SU-DHL-6 (cell line): Measurements from ENCODE around the gene LRFN2.

Experiments used
- H2AFZ ChIP-seq: fragments of 200-600 bp; sonication (generic); 2 replicates; pipeline ENCODE4 v1.6.1; 2014; ENCODE audit warnings: low read depth, mild to moderate bottlenecking, moderate library complexity, mixed read lengths, antibody characterized with exemption, low read length; ENCODE audit not compliant: severe bottlenecking
- H3F3A ChIP-seq: fragments of 200-600 bp; shearing (Covaris generic); 2 replicates; pipeline ENCODE4 v1.6.0; 2016; ENCODE audit warnings: antibody characterized with exemption, mild to moderate bottlenecking; ENCODE audit not compliant: insufficient read depth
- H3K27ac ChIP-seq: fragments of 200-600 bp; sonication (generic); 2 replicates; pipeline ENCODE4 v1.5.1; 2016; ENCODE audit warnings: low read depth, mild to moderate bottlenecking, low read length, moderate library complexity, mixed read lengths
- H3K27me3 ChIP-seq: fragments of 200-600 bp; sonication (generic), shearing (Covaris generic); 2 replicates; pipeline ENCODE4 v1.6.0; 2014; ENCODE audit warnings: mild to moderate bottlenecking, low read length
- H3K36me3 ChIP-seq: fragments of 200-600 bp; sonication (generic); 2 replicates; pipeline ENCODE4 v1.6.1; 2014; ENCODE audit warnings: mild to moderate bottlenecking, low read length, mixed read lengths
- H3K4me2 ChIP-seq: fragments of 300-600, 200-600 bp; shearing (Covaris generic), sonication (generic); 2 replicates; pipeline ENCODE4 v1.6.0; 2014; ENCODE audit warnings: low read length, low read depth, mild to moderate bottlenecking; ENCODE audit not compliant: poor library complexity, severe bottlenecking
- H3K4me3 ChIP-seq: fragments of 200-600 bp; sonication (generic); 2 replicates; pipeline ENCODE4 v1.5.1; 2014; ENCODE audit warnings: antibody characterized with exemption, low read length, mild to moderate bottlenecking, mixed read lengths; ENCODE audit not compliant: insufficient read depth, poor library complexity, severe bottlenecking
- H3K79me2 ChIP-seq: fragments of 200-600 bp; sonication (generic); 2 replicates; pipeline ENCODE4 v1.6.1; 2014; ENCODE audit warnings: mild to moderate bottlenecking, low read length, moderate library complexity; ENCODE audit not compliant: insufficient read depth
- H3K9ac ChIP-seq: fragments of 200-600 bp; sonication (generic); 2 replicates; pipeline ENCODE4 v1.7.0; 2014; ENCODE audit warnings: mild to moderate bottlenecking, low read length
- H3K9me2 ChIP-seq: fragments of 200-600 bp; sonication (generic); replicated peaks from 2 replicates; pipeline ENCODE4 v1.6.1; 2014; ENCODE audit warnings: low read length; ENCODE audit not compliant: insufficient read depth
- H3K9me3 ChIP-seq: fragments of 200-600 bp; sonication (generic); 2 replicates; pipeline ENCODE4 v1.6.1; 2014; ENCODE audit warnings: low read length, mixed read lengths; ENCODE audit not compliant: insufficient read depth
- H4K20me1 ChIP-seq: fragments of 200-600 bp; sonication (generic); 2 replicates; pipeline ENCODE4 v1.6.1; 2014; ENCODE audit warnings: low read depth, mild to moderate bottlenecking, antibody characterized with exemption, low read length, moderate library complexity, mixed read lengths
- EZH2phosphoT487 ChIP-seq: fragments of 200-600 bp; sonication (generic), shearing (Covaris generic); conservative IDR thresholded peaks from 2 replicates; pipeline ENCODE4 v1.6.1; 2018; ENCODE audit warnings: mild to moderate bottlenecking, antibody characterized with exemption, low read length, moderate library complexity, mixed read lengths
- TF ChIP-seq, protein P1 (sequence below): fragments of 200-600 bp; sonication (generic); IDR thresholded peaks from one replicate; pipeline ENCODE4 v1.5.1; 2017; ENCODE audit warnings: antibody characterized with exemption, mild to moderate bottlenecking, low read length, moderate library complexity; ENCODE audit not compliant: insufficient read depth, poor library complexity, severe bottlenecking

LRFN2 gene

DNA sequence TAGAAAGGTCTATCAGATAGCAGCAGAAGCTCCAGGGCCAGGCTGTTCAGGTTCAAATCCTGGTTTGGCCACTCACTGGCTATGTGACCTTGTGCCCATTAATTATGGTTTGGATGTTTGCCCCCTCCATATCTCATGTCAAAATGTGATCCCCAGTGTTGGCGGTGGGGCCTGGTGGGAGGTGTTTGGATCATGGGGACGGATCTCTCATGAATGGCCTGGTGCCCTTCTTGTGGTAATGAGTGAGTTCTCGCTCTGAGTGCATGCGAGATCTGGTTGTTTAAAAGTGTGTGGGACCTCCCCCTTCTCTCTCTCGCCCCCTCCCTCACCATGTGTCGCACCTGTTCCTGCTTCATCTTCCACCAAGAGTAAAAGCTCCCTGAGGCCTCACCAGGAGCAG is 240.9 kb downstream of the LRFN2 start:
- H3K79me2 ChIP-seq, result no peaks in the 10 kb centered on the region
- no peak overlapping the region for H3K4me3 ChIP-seq
- H3K36me3 ChIP-seq, result no peaks in the 10 kb centered on the region
- no peaks in the 10 kb centered on the region for H3K9me3 ChIP-seq
- H3K9me2 ChIP-seq, result no peaks in the 10 kb centered on the region
- H2AFZ ChIP-seq, result no peak overlapping the region
- no peaks in the 10 kb centered on the region for H4K20me1 ChIP-seq
- H3K27me3 ChIP-seq, result no peaks in the 10 kb centered on the region
- H3F3A ChIP-seq, result no peaks in the 10 kb centered on the region
- H3K4me2 ChIP-seq, result no peak overlapping the region
- H3K27ac ChIP-seq, result no peak overlapping the region
- no peak overlapping the region for H3K9ac ChIP-seq
- TF ChIP-seq, protein P1, sequence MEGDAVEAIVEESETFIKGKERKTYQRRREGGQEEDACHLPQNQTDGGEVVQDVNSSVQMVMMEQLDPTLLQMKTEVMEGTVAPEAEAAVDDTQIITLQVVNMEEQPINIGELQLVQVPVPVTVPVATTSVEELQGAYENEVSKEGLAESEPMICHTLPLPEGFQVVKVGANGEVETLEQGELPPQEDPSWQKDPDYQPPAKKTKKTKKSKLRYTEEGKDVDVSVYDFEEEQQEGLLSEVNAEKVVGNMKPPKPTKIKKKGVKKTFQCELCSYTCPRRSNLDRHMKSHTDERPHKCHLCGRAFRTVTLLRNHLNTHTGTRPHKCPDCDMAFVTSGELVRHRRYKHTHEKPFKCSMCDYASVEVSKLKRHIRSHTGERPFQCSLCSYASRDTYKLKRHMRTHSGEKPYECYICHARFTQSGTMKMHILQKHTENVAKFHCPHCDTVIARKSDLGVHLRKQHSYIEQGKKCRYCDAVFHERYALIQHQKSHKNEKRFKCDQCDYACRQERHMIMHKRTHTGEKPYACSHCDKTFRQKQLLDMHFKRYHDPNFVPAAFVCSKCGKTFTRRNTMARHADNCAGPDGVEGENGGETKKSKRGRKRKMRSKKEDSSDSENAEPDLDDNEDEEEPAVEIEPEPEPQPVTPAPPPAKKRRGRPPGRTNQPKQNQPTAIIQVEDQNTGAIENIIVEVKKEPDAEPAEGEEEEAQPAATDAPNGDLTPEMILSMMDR, result no peak
- no peak for TF ChIP-seq EZH2phosphoT487

DNA sequence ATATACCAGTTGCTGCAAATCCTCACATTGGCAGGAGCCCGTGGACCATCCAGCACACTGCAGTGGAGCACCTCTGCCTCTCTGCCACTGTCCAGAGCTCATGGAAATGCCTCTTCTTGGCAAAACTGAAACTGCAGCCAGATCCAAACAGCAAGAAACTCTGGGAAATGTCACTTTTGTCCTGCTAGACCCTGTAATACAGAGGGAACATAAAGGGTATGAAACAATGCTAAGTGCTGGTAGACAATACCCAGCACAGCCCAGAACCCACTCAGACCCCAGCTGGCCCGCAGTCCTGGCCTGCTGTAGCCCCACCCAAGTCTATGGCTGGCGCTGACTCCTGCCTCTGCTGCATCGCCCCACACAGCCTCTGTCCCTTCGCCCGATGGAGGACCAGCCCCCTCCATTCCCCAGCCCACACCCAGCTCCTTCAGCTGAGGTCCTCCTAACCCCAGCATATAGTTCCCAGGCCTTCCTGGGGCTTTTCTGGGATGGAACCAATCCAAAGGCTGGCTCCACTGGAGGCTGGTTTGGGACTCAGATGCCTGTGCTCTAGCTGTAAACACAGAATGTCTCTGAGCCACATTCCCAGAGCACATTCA is 242.5 kb downstream of the LRFN2 start:
- no peaks in the 10 kb centered on the region for H3K9me2 ChIP-seq

DNA sequence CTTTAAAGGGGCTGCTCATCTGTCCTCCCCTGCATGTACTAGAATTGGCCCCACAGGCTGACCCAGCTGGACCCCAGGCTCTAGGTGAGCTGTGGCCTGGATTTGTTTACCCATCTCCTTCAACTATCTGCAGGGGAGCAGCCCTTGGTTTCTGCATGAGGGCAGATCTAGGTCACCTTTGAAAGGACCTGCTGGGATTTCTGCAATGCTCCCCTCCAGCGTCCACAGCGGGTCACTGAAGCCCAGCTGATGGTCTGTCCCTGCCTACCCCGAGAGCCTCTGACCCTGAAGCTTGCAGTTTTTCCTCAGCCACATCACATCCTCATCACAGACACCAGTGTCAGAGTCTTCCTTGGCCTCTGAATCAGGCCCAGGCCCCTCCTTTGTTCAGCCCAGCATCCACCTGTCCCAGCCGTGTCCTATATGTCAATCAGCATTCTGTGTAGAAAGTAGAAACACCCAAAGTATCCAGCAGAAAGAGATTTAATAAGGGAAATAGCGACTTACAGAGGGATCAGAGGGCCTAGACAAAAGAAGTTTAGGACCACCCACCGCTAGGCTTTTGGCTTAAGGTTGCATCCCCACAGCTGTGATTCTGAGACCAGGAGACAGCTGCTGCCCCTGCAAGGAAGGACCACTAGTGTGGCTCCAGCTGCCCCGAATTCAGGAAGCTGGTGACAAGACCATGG is 243.1 kb downstream of the LRFN2 start:
- H3K4me2 ChIP-seq, result no peak overlapping the region
- H3K36me3 ChIP-seq, result no peaks in the 10 kb centered on the region
- H2AFZ ChIP-seq, result no peak overlapping the region
- H4K20me1 ChIP-seq, result no peaks in the 10 kb centered on the region
- no peaks in the 10 kb centered on the region for H3K79me2 ChIP-seq
- TF ChIP-seq EZH2phosphoT487, result no peak
- TF ChIP-seq, protein P1, result no peak
- H3K9ac ChIP-seq, result no peak overlapping the region
- no peaks in the 10 kb centered on the region for H3K27me3 ChIP-seq
- no peaks in the 10 kb centered on the region for H3K9me2 ChIP-seq
- no peak overlapping the region for H3K4me3 ChIP-seq
- no peaks in the 10 kb centered on the region for H3F3A ChIP-seq
- no peaks in the 10 kb centered on the region for H3K9me3 ChIP-seq
- H3K27ac ChIP-seq, result no peak overlapping the region

More for the DNA sequence above, 242.5 kb downstream of the LRFN2 start:
- Histone ChIP-seq H3K9me3 (no peaks in the 10 kb centered on the region), H3K79me2 (no peaks in the 10 kb centered on the region), H3K4me3 (no peak overlapping the region), H3K27me3 (no peaks in the 10 kb centered on the region), H3F3A (no peaks in the 10 kb centered on the region), H3K27ac (no peak overlapping the region), H3K4me2 (no peak overlapping the region), H3K9ac (no peak overlapping the region), H4K20me1 (no peaks in the 10 kb centered on the region), H2AFZ (no peak overlapping the region), H3K36me3 (no peaks in the 10 kb centered on the region)
- no peak for TF ChIP-seq EZH2phosphoT487
- TF ChIP-seq, protein P1, result no peak
